H1 (cell line): ENCODE data around the gene DEPP1. TPM values are rescaled to one million over a fixed set of nuclear protein-coding genes. Genes with fewer than 3 reads are reported as not detected.

Source experiments
- CTCF ChIA-PET: fragments of 300-600 bp; sonication (Branson Sonifier 250); formaldehyde crosslinking; loops from one replicate; lab custom pipeline; 2021; ENCODE audit not compliant: partially characterized antibody; lab: Charles Lee
- POLR2A ChIA-PET: fragments of 300-600 bp; sonication (Branson Sonifier 250); formaldehyde crosslinking; loops from one replicate; lab custom pipeline; 2021; ENCODE audit warnings: inconsistent platforms; ENCODE audit not compliant: partially characterized antibody; lab: Charles Lee
- DNase-seq, 2 experiments: peaks; one replicate each; pipeline versions ENCODE4 v3.0.0 to v3.0.0-alpha.2; 2010 to 2022; ENCODE audit warnings: low spot score in 2 of 2, low read depth in 1 of 2, mixed read lengths in 1 of 2
- FAIRE-seq: peaks from 2 replicates; lab custom pipeline; 2011; peaks lifted over from hg19 to GRCh38; lab: Jason Lieb, UNC
- H2AFZ ChIP-seq: 2 replicates; pipeline ENCODE4 v1.8.1; 2012; ENCODE audit warnings: low read length, inconsistent platforms
- H2AK5ac ChIP-seq: 2 replicates; pipeline ENCODE4 v1.6.1; 2013; ENCODE audit warnings: low read depth, low read length
- H2BK120ac ChIP-seq: replicated peaks from 2 replicates; pipeline ENCODE3; 2013; ENCODE audit warnings: low read depth, low read length, inconsistent platforms
- H2BK12ac ChIP-seq: 2 replicates; pipeline ENCODE4 v1.6.1; 2013; ENCODE audit warnings: low read depth, low read length
- H2BK15ac ChIP-seq: 2 replicates; pipeline ENCODE4 v1.6.1; 2013; ENCODE audit warnings: low read length
- H2BK20ac ChIP-seq: 2 replicates; pipeline ENCODE4 v1.6.1; 2013; ENCODE audit warnings: low read length
- H2BK5ac ChIP-seq: 2 replicates; pipeline ENCODE4 v1.6.1; 2013; ENCODE audit warnings: low read depth, low read length
- H3K14ac ChIP-seq: 2 replicates; pipeline ENCODE4 v1.6.1; 2013; ENCODE audit warnings: inconsistent platforms; ENCODE audit not compliant: insufficient read length
- H3K18ac ChIP-seq: 2 replicates; pipeline ENCODE4 v1.6.1; 2013; ENCODE audit warnings: low read length; ENCODE audit errors: extremely low read depth
- H3K23ac ChIP-seq: 2 replicates; pipeline ENCODE4 v1.6.1; 2013; ENCODE audit warnings: inconsistent platforms; ENCODE audit not compliant: insufficient read length
- H3K23me2 ChIP-seq: 2 replicates; pipeline ENCODE4 v1.6.1; 2013; ENCODE audit warnings: low read depth, low read length
- H3K27ac ChIP-seq: 2 replicates; pipeline ENCODE4 v1.6.1; 2011; ENCODE audit warnings: low read depth, low read length, inconsistent platforms
- H3K27me3 ChIP-seq, 4 experiments: replicated peaks in 1 of 4; 1 replicate in 1 of 4; 2 replicates in 3 of 4; pipeline versions ENCODE4 v1.6.1 to v1.8.1; 2011 to 2013; ENCODE audit warnings: low read length in 3 of 4, mild to moderate bottlenecking in 3 of 4, inconsistent platforms in 2 of 4, mixed read lengths in 2 of 4, moderate library complexity in 1 of 4; ENCODE audit not compliant: control insufficient read depth in 3 of 4, insufficient read depth in 3 of 4; ENCODE audit errors: extremely low read depth in 1 of 4
- H3K36me3 ChIP-seq, 4 experiments: 2 replicates each; pipeline versions ENCODE4 v1.6.1 to v1.8.1; 2011 to 2013; ENCODE audit warnings: mild to moderate bottlenecking in 4 of 4, low read length in 3 of 4, moderate library complexity in 2 of 4, control low read depth in 1 of 4, inconsistent platforms in 1 of 4; ENCODE audit not compliant: insufficient read depth in 4 of 4, control insufficient read depth in 2 of 4
- H3K4ac ChIP-seq: replicated peaks from 2 replicates; pipeline ENCODE3; 2013; ENCODE audit warnings: low read length, low read depth, mixed read lengths, inconsistent platforms; ENCODE audit not compliant: insufficient read length
- H3K4me1 ChIP-seq, 4 experiments: replicated peaks in 1 of 4; 1 replicate in 1 of 4; 2 replicates in 3 of 4; pipeline versions ENCODE4 v1.6.1 to v1.8.1; 2011 to 2013; ENCODE audit warnings: low read length in 3 of 4, inconsistent platforms in 2 of 4, mixed read lengths in 1 of 4; ENCODE audit not compliant: insufficient read depth in 4 of 4, control insufficient read depth in 3 of 4
- H3K4me2 ChIP-seq, 2 experiments: 2 replicates each; pipeline versions ENCODE4 v1.6.1 to v1.8.1; 2011 to 2013; ENCODE audit warnings: low read depth in 2 of 2, low read length in 2 of 2, control low read depth in 1 of 2, inconsistent platforms in 1 of 2, mild to moderate bottlenecking in 1 of 2; ENCODE audit not compliant: insufficient read depth in 1 of 2
- H3K4me3 ChIP-seq, 4 experiments: fragments of 200-600, 300-600 bp in 1 of 4; sonication (generic), shearing (Covaris generic), sonication (Bioruptor Twin) in 1 of 4; 2 replicates each; pipeline versions ENCODE4 v1.5.1 to v1.8.1; 2011 to 2016; ENCODE audit warnings: low read length in 4 of 4, low read depth in 3 of 4, control low read depth in 2 of 4, inconsistent platforms in 2 of 4, mild to moderate bottlenecking in 2 of 4, mixed read lengths in 1 of 4, moderate library complexity in 1 of 4; ENCODE audit not compliant: insufficient read depth in 2 of 4; ENCODE audit errors: extremely low read depth in 1 of 4
- H3K56ac ChIP-seq: replicated peaks from 2 replicates; pipeline ENCODE3; 2013; ENCODE audit warnings: low read depth, mild to moderate bottlenecking, mixed read lengths, low read length, inconsistent platforms; ENCODE audit not compliant: insufficient read length
- H3K79me1 ChIP-seq: 2 replicates; pipeline ENCODE4 v1.6.1; 2013; ENCODE audit warnings: low read depth, low read length, control low read depth
- H3K79me2 ChIP-seq, 2 experiments: 2 replicates each; pipeline versions ENCODE4 v1.6.1 to v1.8.1; 2012 to 2013; ENCODE audit warnings: low read length in 2 of 2, mild to moderate bottlenecking in 2 of 2, inconsistent platforms in 1 of 2; ENCODE audit not compliant: insufficient read depth in 2 of 2, control insufficient read depth in 1 of 2
- H3K9ac ChIP-seq, 4 experiments: replicated peaks in 1 of 4; 1 replicate in 1 of 4; 2 replicates in 3 of 4; pipeline versions ENCODE4 v1.6.1 to v1.8.1; 2011 to 2013; ENCODE audit warnings: low read depth in 3 of 4, low read length in 3 of 4, control low read depth in 2 of 4, mild to moderate bottlenecking in 2 of 4, moderate library complexity in 2 of 4, inconsistent platforms in 1 of 4; ENCODE audit errors: extremely low read depth in 1 of 4
- H3K9me3 ChIP-seq, 2 experiments: 2 replicates each; pipeline versions ENCODE4 v1.6.1 to v1.8.1; 2012 to 2013; ENCODE audit warnings: mild to moderate bottlenecking in 2 of 2, moderate library complexity in 2 of 2, control low read depth in 1 of 2, inconsistent platforms in 1 of 2, low read depth in 1 of 2, low read length in 1 of 2, mixed read lengths in 1 of 2; ENCODE audit not compliant: insufficient read depth in 2 of 2
- H4K20me1 ChIP-seq, 2 experiments: replicated peaks in 1 of 2; 2 replicates each; pipeline versions ENCODE3 to v1.8.1; 2011 to 2013; ENCODE audit warnings: inconsistent platforms in 2 of 2, low read length in 2 of 2, mild to moderate bottlenecking in 1 of 2; ENCODE audit not compliant: insufficient read depth in 2 of 2, control insufficient read depth in 1 of 2
- H4K5ac ChIP-seq: 2 replicates; pipeline ENCODE4 v1.6.1; 2013; ENCODE audit warnings: low read length, low read depth, mixed read lengths, inconsistent platforms; ENCODE audit not compliant: insufficient read length
- H4K8ac ChIP-seq: 2 replicates; pipeline ENCODE4 v1.8.0; 2013; ENCODE audit warnings: mild to moderate bottlenecking, moderate library complexity, low read length, inconsistent platforms; ENCODE audit not compliant: insufficient read depth; ENCODE audit errors: extremely low read depth
- H4K91ac ChIP-seq: replicated peaks from 2 replicates; pipeline ENCODE3; 2013; ENCODE audit warnings: low read length, mixed read lengths, inconsistent platforms; ENCODE audit not compliant: insufficient read length
- ASH2L ChIP-seq: fragments of 200-600, 300-600 bp; sonication (generic); IDR thresholded peaks from one replicate; pipeline ENCODE4 v1.7.1; 2017; ENCODE audit warnings: low read length
- CBX5 ChIP-seq: fragments of 300-800, 300-1000 bp; sonication (generic); IDR thresholded peaks from 2 replicates; pipeline ENCODE4 v1.7.1; 2016; ENCODE audit warnings: antibody characterized with exemption, low read length, low read depth
- EGR1 ChIP-seq: IDR thresholded peaks from 2 replicates; pipeline ENCODE4 v1.6.1; 2011; ENCODE audit warnings: low read depth, low read length, borderline replicate concordance
- JUN ChIP-seq: IDR thresholded peaks from 2 replicates; pipeline ENCODE4 v1.6.1; 2011; ENCODE audit warnings: low read depth, mild to moderate bottlenecking, improper control_type of control experiment, low read length
- KDM4A ChIP-seq: IDR thresholded peaks from one replicate; pipeline ENCODE4 v1.7.1; 2012; ENCODE audit warnings: low read depth, mild to moderate bottlenecking, moderate library complexity, low read length, inconsistent platforms; ENCODE audit not compliant: severe bottlenecking
- RBBP5 ChIP-seq: IDR thresholded peaks from 2 replicates; pipeline ENCODE4 v1.7.1; 2012; ENCODE audit warnings: low read depth, mild to moderate bottlenecking, inconsistent platforms, low read length, moderate library complexity, borderline replicate concordance
- RFX5 ChIP-seq: IDR thresholded peaks from 2 replicates; pipeline ENCODE4 v1.6.1; 2011; ENCODE audit warnings: low read depth, low read length, improper control_type of control experiment, borderline replicate concordance
- RNF2 ChIP-seq: fragments of 200-900, 300-1000 bp; sonication (generic); IDR thresholded peaks from 2 replicates; pipeline ENCODE4 v1.7.1; 2016; ENCODE audit warnings: borderline replicate concordance, low read depth, mild to moderate bottlenecking, antibody characterized with exemption, low read length; ENCODE audit not compliant: poor library complexity, severe bottlenecking; ENCODE audit errors: missing control alignments
- RXRA ChIP-seq: IDR thresholded peaks from 2 replicates; pipeline ENCODE4 v1.6.1; 2011; ENCODE audit warnings: low read depth, mild to moderate bottlenecking, low read length, moderate library complexity; ENCODE audit not compliant: insufficient read depth
- SP1 ChIP-seq: IDR thresholded peaks from 2 replicates; pipeline ENCODE4 v1.6.1; 2011; ENCODE audit warnings: low read depth, low read length
- SP2 ChIP-seq: IDR thresholded peaks from 2 replicates; pipeline ENCODE4 v1.6.1; 2012; ENCODE audit warnings: mild to moderate bottlenecking, low read length, inconsistent platforms
- WGBS, 2 experiments: shearing (Covaris generic) in 1 of 2; methylation state at CpG; one replicate each; pipeline versions ENCODE4 v1.1.6 to v1.1.7; 2013 to 2015; ENCODE audit warnings: low lambda C conversion rate in 2 of 2, mixed read lengths in 2 of 2, inconsistent platforms in 1 of 2, low coverage in 1 of 2, missing lambda C conversion rate in 1 of 2; ENCODE audit not compliant: insufficient replicate concordance in 2 of 2, insufficient coverage in 1 of 2, insufficient read length in 1 of 2; ENCODE audit errors: extremely low coverage in 1 of 2, missing lambda C conversion rate in 1 of 2; 5-methylcytosine and 5-hydroxymethylcytosine counted together
- polyA plus RNA-seq, 7 experiments: library from polyadenylated mRNA; depleted of rRNA in 3 of 7; stranded (reverse) in 5 of 7; unstranded in 2 of 7; fragments of >200 nt in 5 of 7; fragments of 200-250 nt in 2 of 7; gene quantifications; 1 replicate in 5 of 7; 2 replicates in 1 of 7; 4 replicates in 1 of 7; pipeline versions ENCODE4 v1.2.1 to v1.2.3, GENCODE V29; 2011 to 2013; ENCODE audit warnings: missing spikeins in 2 of 7, mixed read lengths in 2 of 7
- total RNA-seq: library from RNA; stranded (reverse); fragmentation: NEBNext Ultra II Directional; extraction: Animal tissue kit (Norgen Biotek cat#: 25700); gene quantifications from 2 replicates; pipeline ENCODE4 v1.2.1, GENCODE V29; 2021
- TF ChIP-seq, protein P1 (sequence below): IDR thresholded peaks from 2 replicates; pipeline ENCODE4 v1.6.1; 2012; ENCODE audit warnings: inconsistent platforms
- TF ChIP-seq, protein P2 (sequence below): IDR thresholded peaks from 2 replicates; pipeline ENCODE4 v1.6.1; 2012; ENCODE audit warnings: inconsistent platforms

DEPP1 gene
- total and polyA plus RNA-seq, 2 of the 8 experiments (the other 6 are each of a cell fraction or from before 2014, with no cell fraction given) = 0.67 to 4.5 TPM

DNA sequence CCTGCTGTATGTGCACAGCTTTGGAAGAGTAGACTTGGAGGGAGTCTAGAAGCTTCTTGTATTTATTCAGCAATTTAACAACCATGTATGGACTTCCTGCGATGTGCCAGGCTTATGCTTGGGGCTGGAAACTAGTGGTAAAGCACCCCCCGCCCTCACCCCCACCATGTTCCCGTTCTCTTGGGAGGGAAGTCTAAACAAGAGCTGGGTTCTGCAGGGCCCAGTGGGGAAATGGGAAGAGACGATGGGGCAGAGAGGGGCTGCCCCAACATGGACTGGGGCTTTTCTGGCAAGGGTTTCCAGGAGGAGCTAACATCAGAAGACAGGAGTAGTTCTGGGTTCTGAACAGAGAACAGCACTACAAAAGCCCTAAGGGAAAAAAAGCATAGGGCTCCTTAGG is 11.0 kb downstream of the DEPP1 start:
- no peak for DNase-seq
- WGBS, 2 experiments = 89% methylated on average over 4 of the region's 4 CpGs; no CpG with 5 or more reads in 1 of the 2 experiments
- no peak for TF ChIP-seq CBX5
- TF ChIP-seq RFX5 = no peak
- TF ChIP-seq SP1 = no peak
- TF ChIP-seq, protein P1, sequence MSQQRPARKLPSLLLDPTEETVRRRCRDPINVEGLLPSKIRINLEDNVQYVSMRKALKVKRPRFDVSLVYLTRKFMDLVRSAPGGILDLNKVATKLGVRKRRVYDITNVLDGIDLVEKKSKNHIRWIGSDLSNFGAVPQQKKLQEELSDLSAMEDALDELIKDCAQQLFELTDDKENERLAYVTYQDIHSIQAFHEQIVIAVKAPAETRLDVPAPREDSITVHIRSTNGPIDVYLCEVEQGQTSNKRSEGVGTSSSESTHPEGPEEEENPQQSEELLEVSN = no peak
- TF ChIP-seq, protein P2, sequence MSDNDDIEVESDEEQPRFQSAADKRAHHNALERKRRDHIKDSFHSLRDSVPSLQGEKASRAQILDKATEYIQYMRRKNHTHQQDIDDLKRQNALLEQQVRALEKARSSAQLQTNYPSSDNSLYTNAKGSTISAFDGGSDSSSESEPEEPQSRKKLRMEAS = no peak
- no peak for TF ChIP-seq JUN
- no peak for TF ChIP-seq KDM4A
- TF ChIP-seq EGR1 = no peak
- TF ChIP-seq RNF2 = no peak
- no peak for TF ChIP-seq SP2
- TF ChIP-seq RXRA = no peak
- TF ChIP-seq RBBP5 = no peak
- no peak for TF ChIP-seq ASH2L

More for the DNA sequence above, 11.0 kb downstream of the DEPP1 start:
- Histone ChIP-seq H3K4me1 (peaks cover 18 to 39% (median 24%) of the 10 kb centered on the region in 4 experiments), H3K23me2 (peaks cover 3% of the 10 kb centered on the region; the same call in 1 of the 2 replicates), H3K27me3 (no peaks in the 10 kb centered on the region; a peak in 1 of 7 replicates), H3K23ac (no peak overlapping the region), H2BK5ac (no peak overlapping the region), H2AFZ (no peak overlapping the region), H4K8ac (no peak overlapping the region), H2BK15ac (no peak overlapping the region), H3K4me3 (no peak overlapping the region), H4K20me1 (peaks cover 0 to 2% of the 10 kb centered on the region in 2 experiments), H3K27ac (no peak overlapping the region), H2AK5ac (no peak overlapping the region), H3K9me3 (no peaks in the 10 kb centered on the region), H4K5ac (no peak overlapping the region), H2BK12ac (no peak overlapping the region), H3K4me2 (no peak overlapping the region), H3K18ac (no peak overlapping the region), H3K56ac (no peak overlapping the region), H3K9ac (no peak overlapping the region), H3K14ac (no peak overlapping the region), H3K79me1 (peaks cover 5% of the 10 kb centered on the region; the same call in 1 of the 2 replicates), H2BK20ac (no peak overlapping the region), H3K36me3 (peaks cover 0 to 6% (median 0%) of the 10 kb centered on the region in 4 experiments; a peak in 3 of 8 replicates), H3K4ac (no peak overlapping the region), H2BK120ac (no peak overlapping the region), H3K79me2 (no peaks in the 10 kb centered on the region), H4K91ac (no peak overlapping the region)
- CTCF ChIA-PET = interaction anchor here (0.7 to 11.2 kb wide), 10 partner anchors 9 to 42 kb away, joined by 3 to 143 read pairs (median 10); partner anchors contain the start of gene DEPP1
- POLR2A ChIA-PET = interaction anchor here (0.9 to 2.8 kb wide), 4 partner anchors 9 to 59 kb away, joined by 3 to 11 read pairs (median 4); partner anchors contain the start of gene DEPP1
- FAIRE-seq = no peak
